Upper lobe of left lung (tissue), 6 donors: ENCODE data around the gene CDH18. TPM values are rescaled to one million over a fixed set of nuclear protein-coding genes. Genes with fewer than 3 reads are reported as not detected.

ENCODE experiments used
- ATAC-seq, 2 donors: fragments of 200-7000 bp; cut with Tn5 transposase; one replicate each; pipeline ENCODE4 v1.9.1; 2022; ENCODE audit warnings: mild to moderate bottlenecking in 2 of 2, moderate library complexity in 2 of 2; ENCODE audit not compliant: low FRiP score in 2 of 2
- DNase-seq, 2 donors: peaks; one replicate each; pipeline ENCODE4 v3.0.0-alpha.2; 2019 to 2020
- H3K27ac ChIP-seq, 4 donors: fragments of 200-600 bp; sonication (generic); one replicate each; pipeline ENCODE4 v1.5.1; 2016 to 2019
- H3K27me3 ChIP-seq, 4 donors: fragments of 200-600 bp; sonication (generic); one replicate each; pipeline ENCODE4 v1.5.1; 2017 to 2019
- H3K36me3 ChIP-seq, 4 donors: fragments of 200-600 bp; sonication (generic); one replicate each; pipeline ENCODE4 v1.5.1; 2016 to 2019
- H3K4me1 ChIP-seq, 4 donors: fragments of 200-600 bp; sonication (generic); one replicate each; pipeline ENCODE4 v1.5.1; 2018 to 2019
- H3K4me3 ChIP-seq, 4 donors: fragments of 200-600 bp; sonication (generic); one replicate each; pipeline ENCODE4 v1.5.1; 2017 to 2019; ENCODE audit warnings: mild to moderate bottlenecking in 2 of 4, moderate library complexity in 1 of 4
- H3K9me3 ChIP-seq, 4 donors: fragments of 200-600 bp; sonication (generic); one replicate each; pipeline ENCODE4 v1.5.1; 2018 to 2019
- EP300 ChIP-seq, 4 donors: sonication (generic); formaldehyde crosslinking; IDR thresholded peaks; one replicate each; pipeline ENCODE4 v1.5.1; 2017; ENCODE audit warnings: antibody characterized with exemption in 4 of 4, control low read depth in 2 of 4
- POLR2A ChIP-seq, 4 donors: fragments of 450-650 bp; IDR thresholded peaks; one replicate each; pipeline ENCODE4 v1.5.1; 2016 to 2017; ENCODE audit warnings: antibody characterized with exemption in 4 of 4, mild to moderate bottlenecking in 2 of 4
- POLR2AphosphoS5 ChIP-seq, 2 donors: sonication (generic); formaldehyde crosslinking; IDR thresholded peaks; one replicate each; pipeline ENCODE4 v1.5.1; 2017; ENCODE audit warnings: antibody characterized with exemption in 2 of 2
- WGBS, 2 donors: methylation state at CpG; one replicate each; pipeline ENCODE4 v1.1.5; 2017 to 2018; 5-methylcytosine and 5-hydroxymethylcytosine counted together
- total RNA-seq, 6 donors: library from RNA; depleted of rRNA in 4 of 6; stranded (reverse); fragments of >200 nt in 4 of 6; gene quantifications; one replicate each; pipeline versions ENCODE4 v1.1.0 to v1.2.1, GENCODE V29; 2016 to 2021
- TF ChIP-seq, protein P1 (sequence below), 6 experiments: fragments of 450-650 bp in 4 of 6; fragments of 200-600 bp in 2 of 6; sonication (generic) in 2 of 6; IDR thresholded peaks; one replicate each; pipeline ENCODE4 v1.5.1; 2016 to 2019; ENCODE audit warnings: antibody characterized with exemption in 6 of 6
- donor health status: DM: no; HTN: no; CAD: no; lungs with moderate emphysema.
- donor health status: DM: no; HTN: yes; CAD: no; lungs with severe emphysema.

Gene CDH18
- total RNA-seq, 6 donors from 2014 or later = not detected

DNA sequence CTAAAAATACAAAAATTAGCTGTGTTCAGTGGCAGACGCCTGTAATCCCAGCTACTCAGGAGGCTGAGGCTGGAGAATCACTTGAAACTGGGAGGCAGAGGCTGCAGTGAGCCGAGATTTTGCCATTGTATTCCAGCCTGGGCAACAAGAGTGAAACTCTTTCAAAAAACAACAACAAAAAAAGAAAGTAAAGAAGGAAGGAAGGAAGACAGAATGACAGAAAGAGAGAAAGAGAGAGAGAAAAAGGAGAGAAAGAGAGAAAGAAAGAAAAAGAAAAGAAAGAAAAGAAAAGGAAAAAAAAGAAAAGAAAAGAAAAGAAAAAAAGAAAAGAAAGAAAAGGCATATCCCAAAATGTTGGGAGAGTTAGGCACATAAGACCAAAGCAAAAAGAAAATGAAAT lies 278.6 kb downstream of the CDH18 start:
- Histone ChIP-seq H3K27me3 (no peaks in the 10 kb centered on the region), H3K4me3 (no peak overlapping the region), H3K27ac (no peak overlapping the region), H3K9me3 (no peaks in the 10 kb centered on the region), H3K4me1 (no peaks in the 10 kb centered on the region), H3K36me3 (no peaks in the 10 kb centered on the region)
- TF ChIP-seq POLR2A (IDR thresholded peaks at IDR 0.05) (no peak), POLR2AphosphoS5 (IDR thresholded peaks at IDR 0.05) (no peak), EP300 (IDR thresholded peaks at IDR 0.05) (no peak)
- TF ChIP-seq, protein P1, sequence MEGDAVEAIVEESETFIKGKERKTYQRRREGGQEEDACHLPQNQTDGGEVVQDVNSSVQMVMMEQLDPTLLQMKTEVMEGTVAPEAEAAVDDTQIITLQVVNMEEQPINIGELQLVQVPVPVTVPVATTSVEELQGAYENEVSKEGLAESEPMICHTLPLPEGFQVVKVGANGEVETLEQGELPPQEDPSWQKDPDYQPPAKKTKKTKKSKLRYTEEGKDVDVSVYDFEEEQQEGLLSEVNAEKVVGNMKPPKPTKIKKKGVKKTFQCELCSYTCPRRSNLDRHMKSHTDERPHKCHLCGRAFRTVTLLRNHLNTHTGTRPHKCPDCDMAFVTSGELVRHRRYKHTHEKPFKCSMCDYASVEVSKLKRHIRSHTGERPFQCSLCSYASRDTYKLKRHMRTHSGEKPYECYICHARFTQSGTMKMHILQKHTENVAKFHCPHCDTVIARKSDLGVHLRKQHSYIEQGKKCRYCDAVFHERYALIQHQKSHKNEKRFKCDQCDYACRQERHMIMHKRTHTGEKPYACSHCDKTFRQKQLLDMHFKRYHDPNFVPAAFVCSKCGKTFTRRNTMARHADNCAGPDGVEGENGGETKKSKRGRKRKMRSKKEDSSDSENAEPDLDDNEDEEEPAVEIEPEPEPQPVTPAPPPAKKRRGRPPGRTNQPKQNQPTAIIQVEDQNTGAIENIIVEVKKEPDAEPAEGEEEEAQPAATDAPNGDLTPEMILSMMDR (IDR thresholded peaks at IDR 0.05) = no peak
- ATAC-seq = no peak
- WGBS, 2 donors = 85 to 93% methylated on average over 2 of the region's 2 CpGs
- DNase-seq = no peak

DNA sequence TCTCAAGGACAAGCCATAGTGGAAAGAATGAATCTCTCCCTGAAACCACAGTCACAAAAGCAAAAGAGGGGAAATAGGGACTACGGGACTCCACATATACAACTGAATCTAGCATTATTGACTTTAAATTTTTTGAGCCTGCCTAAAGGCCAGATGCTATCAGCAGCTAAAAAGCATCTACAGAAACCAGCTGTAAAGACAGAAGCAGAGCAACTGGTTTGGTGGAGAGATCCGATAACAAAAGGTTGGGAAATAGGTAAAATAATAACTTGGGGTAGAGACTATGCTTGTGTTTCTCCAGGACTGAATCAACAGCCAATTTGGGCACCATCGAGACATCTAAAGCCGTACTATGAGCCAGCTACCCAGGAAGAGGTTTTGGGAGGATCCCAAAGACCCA lies 281.2 kb downstream of the CDH18 start:
- Histone ChIP-seq H3K27me3 (no peaks in the 10 kb centered on the region), H3K4me3 (no peak overlapping the region), H3K4me1 (no peaks in the 10 kb centered on the region), H3K9me3 (peaks cover 0 to 7% (median 0%) of the 10 kb centered on the region in 4 donors), H3K36me3 (no peaks in the 10 kb centered on the region), H3K27ac (no peak overlapping the region)
- ATAC-seq (no peak), DNase-seq (no peak)
- TF ChIP-seq POLR2AphosphoS5 (IDR thresholded peaks at IDR 0.05) (no peak), EP300 (IDR thresholded peaks at IDR 0.05) (no peak), POLR2A (IDR thresholded peaks at IDR 0.05) (no peak)
- TF ChIP-seq, protein P1 (IDR thresholded peaks at IDR 0.05) = no peak
- WGBS, 2 donors = 85 to 92% methylated on average over 4 of the region's 4 CpGs

DNA sequence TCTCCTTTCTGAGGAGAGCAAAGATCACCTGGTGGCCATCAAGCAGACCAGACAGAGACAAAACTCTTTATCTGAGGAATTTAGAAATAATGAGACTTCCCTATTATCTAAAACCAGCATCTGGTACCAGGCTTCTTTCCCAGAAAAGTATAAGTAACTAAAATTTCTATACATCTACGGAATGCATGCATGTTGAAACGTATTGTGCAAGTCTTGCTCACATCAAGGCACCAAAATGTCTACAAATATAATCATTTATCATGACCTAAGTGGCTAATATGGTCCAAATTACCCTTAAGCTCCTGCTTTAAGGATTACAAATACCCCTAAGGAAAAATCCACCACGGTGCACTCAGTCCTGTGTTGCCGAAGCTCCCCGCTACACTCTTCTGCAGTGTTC lies 286.3 kb downstream of the CDH18 start:
- Histone ChIP-seq H3K36me3 (no peaks in the 10 kb centered on the region), H3K27me3 (no peaks in the 10 kb centered on the region), H3K27ac (no peak overlapping the region), H3K4me1 (no peaks in the 10 kb centered on the region), H3K4me3 (no peak overlapping the region), H3K9me3 (peaks cover 0 to 7% (median 0%) of the 10 kb centered on the region in 4 donors)
- ATAC-seq = no peak
- TF ChIP-seq POLR2AphosphoS5 (IDR thresholded peaks at IDR 0.05) = no peak
- no peak for TF ChIP-seq POLR2A (IDR thresholded peaks at IDR 0.05)
- no peak for TF ChIP-seq EP300 (IDR thresholded peaks at IDR 0.05)
- WGBS, 2 donors = 88% methylated on average over 5 of the region's 5 CpGs
- DNase-seq = no peak

DNA sequence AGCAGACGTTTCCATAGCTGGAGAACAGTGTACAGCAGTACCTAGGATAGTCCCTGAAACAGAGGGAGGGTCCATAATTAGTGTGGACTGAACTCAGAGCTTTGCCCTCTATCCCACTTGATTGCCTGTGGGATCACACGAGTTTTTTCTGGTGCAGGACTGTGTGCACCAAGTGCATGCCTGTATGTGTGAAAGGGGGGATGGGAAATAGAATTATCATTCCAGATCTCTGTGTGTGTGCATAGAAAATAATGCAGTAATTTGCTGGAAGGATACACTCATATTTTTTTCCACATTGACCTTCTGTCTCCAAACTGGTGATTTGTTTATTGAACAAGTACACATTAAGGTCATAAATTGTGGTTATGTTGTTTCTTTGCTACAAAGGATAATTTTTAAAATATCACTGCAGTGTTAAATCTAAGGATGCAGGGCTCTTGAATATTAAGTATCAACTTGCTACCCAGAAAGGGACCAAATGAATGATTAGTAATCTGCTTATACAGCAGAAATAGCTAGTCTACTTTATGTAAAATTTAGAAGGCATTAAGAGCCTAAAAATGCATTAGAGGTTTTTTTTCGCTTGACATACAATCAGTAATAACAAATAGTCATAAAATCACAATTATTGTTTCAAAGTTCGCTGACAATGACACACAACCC lies 292.9 kb downstream of the CDH18 start:
- Histone ChIP-seq H3K9me3 (no peaks in the 10 kb centered on the region), H3K27ac (no peak overlapping the region), H3K4me1 (no peaks in the 10 kb centered on the region), H3K4me3 (no peak overlapping the region), H3K36me3 (no peaks in the 10 kb centered on the region), H3K27me3 (no peaks in the 10 kb centered on the region)
- 59 to 80% methylated on average over 4 of the region's 4 CpGs for WGBS, 2 donors
- DNase-seq (no peak), ATAC-seq (no peak)
- TF ChIP-seq POLR2A (IDR thresholded peaks at IDR 0.05) (no peak), POLR2AphosphoS5 (IDR thresholded peaks at IDR 0.05) (no peak), EP300 (IDR thresholded peaks at IDR 0.05) (no peak)
- TF ChIP-seq, protein P1 (IDR thresholded peaks at IDR 0.05) = no peak

DNA sequence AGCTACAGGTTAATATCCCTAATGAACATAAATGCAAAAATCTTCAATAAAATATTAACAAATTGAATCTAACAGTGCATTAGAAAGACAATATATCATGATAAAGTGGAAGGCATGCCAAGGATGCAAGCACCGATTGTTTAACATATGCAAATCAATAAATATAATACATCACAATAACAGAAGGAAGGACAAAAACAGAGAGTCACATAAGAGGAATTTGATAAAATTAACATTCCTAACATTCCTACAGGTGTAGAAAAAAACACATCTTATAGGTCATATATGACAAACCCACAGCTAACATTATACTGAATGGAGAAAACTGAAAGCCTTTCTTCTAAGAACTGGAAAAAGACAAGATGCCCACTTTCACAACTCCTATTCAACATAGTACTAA lies 297.0 kb downstream of the CDH18 start:
- Histone ChIP-seq H3K4me1 (no peaks in the 10 kb centered on the region), H3K27ac (no peak overlapping the region), H3K36me3 (no peaks in the 10 kb centered on the region), H3K9me3 (no peaks in the 10 kb centered on the region), H3K27me3 (no peaks in the 10 kb centered on the region), H3K4me3 (no peak overlapping the region)
- ATAC-seq (no peak), DNase-seq (no peak)
- 79 to 89% methylated on average over 1 of the region's 1 CpG for WGBS, 2 donors
- TF ChIP-seq POLR2AphosphoS5 (IDR thresholded peaks at IDR 0.05) = no peak
- TF ChIP-seq, protein P1 (IDR thresholded peaks at IDR 0.05) = no peak
- no peak for TF ChIP-seq POLR2A (IDR thresholded peaks at IDR 0.05)
- TF ChIP-seq EP300 (IDR thresholded peaks at IDR 0.05) = no peak
